HG03064 (cell line): Measurements from ENCODE around the gene FAM118B.
"Not testable (repeated sequence)": the region's sequence is repeated elsewhere in the genome, so short reads cannot be mapped to it uniquely, and the experiment has no call there.

Experiments used
- ATAC-seq: cut with Tn5 transposase; IDR thresholded peaks from one replicate; pipeline ENCODE4 v1.9.1; 2021; ENCODE audit warnings: low read depth; ENCODE audit not compliant: unreplicated experiment

Gene FAM118B

GRCh38 chr11:126216526-126217305, 5.1 kb downstream of the FAM118B start:
- no peak for ATAC-seq

DNA sequence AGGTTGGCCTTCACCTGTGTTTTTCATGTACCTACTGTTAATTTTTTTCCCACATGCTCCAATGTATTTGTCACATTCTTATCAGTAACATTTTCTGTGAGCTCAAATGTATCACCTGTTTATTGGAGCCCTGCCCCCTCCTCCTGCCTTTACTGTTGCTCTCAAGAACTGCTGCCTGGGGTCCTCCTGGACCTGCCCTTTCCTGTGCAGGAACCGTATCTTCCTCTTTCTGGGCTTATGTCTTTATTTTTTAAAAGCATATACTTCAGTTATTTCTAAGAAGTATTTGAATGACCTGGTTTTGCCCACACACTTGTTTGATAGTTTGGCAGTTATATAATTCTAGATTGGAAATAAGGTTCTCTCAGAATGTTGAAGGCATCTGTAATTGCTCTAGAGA, 5.9 kb downstream of the FAM118B start:
- no peak for ATAC-seq

DNA sequence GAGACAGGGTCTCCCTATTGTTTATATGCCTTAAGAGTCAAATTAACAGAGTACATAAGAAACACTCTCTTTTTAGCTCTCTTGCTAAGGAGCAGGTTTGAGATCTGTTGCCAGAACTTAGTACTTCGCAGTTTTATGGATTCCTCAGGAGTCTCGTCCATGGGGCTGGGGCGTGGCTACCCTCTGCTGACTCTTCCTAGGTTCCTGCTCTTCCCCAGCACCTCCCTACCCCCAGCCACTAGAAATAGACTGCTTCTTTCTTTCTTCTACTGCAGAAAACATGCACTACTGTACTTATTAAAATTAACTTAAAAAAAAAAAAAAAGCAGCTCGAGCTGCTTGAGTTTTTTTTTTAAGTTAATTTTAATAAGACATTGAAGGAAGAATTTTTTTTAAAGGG, 8.0 kb downstream of the FAM118B start:
- ATAC-seq, result no peak

DNA sequence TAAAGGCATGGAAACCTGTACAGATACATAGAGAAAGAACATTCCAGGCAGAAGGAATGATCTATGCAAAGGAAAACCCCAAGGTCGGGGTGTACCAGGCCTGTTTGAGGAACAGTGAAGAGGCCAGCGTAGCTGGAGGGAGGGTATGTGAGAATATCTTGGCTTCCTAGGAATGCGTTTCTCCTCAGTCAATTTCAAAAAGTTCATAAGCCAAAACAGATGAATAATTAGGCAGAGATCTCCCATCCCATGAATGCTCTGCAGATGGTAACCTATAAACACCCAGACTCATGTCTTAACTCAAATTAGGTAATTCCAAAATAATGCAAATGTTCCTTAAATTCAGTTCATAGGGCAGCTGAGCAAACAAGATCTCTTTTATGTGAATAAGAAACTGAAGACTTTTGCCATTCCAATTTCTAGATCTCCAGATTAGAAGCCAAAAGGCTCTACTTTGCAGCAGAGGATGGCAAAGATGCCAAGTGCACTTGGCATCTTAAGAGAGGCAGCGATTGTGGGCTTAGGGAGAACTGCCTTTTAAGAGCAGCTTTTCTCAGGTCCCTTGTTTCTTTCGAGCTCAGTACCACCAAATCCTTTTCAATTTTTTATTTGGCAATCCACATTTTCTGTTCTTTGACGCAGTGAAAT, 13.2 kb downstream of the FAM118B start:
- ATAC-seq, result no peak

GRCh38 chr11:126225295-126225665, 13.7 kb downstream of the FAM118B start:
- no peak for ATAC-seq

GRCh38 chr11:126226334-126227084, 14.9 kb downstream of the FAM118B start:
- ATAC-seq, result no peak

GRCh38 chr11:126229858-126230540, 18.4 kb downstream of the FAM118B start:
- ATAC-seq, result no peak

DNA sequence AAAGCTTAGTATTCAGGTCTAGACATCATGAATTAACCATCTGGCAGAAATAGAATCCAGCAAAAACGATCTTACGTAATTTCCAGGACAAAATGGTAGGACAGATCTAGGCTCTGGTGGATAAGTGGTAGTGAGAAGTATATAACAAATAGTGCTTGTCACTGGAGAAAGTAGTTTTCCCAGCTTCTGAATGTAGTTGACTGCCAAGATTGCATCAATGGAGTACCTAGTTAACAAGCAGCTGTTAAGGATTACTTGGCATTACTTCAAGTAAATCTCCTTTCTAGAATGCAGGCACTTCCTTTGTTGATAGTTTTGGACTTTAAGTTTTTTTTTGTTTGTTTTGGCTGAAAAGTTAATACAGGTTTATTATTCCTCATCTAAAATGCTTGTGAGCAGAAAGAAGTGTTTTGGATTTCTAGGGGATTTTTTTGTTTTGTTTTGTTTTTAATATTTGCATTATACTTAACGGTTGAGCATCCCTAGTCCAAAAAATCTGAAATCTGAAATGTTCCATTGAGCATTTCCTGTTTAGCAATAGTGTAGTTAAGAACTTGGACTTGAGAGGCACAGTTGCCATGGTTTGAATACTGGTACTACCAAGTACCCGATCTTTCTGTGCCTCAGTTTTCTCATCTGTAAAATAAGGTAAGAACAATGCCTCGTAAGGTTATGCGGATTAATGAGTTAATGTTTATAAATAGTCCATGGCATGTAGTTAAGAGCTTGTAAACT, 20.3 kb downstream of the FAM118B start:
- ATAC-seq, result no peak

- ATAC-seq, result no peak
Measured at GRCh38 chr11:126232683-126233082, 21.1 kb downstream of the FAM118B start.

GRCh38 chr11:126233391-126233790, 21.8 kb downstream of the FAM118B start:
- ATAC-seq, result no peak

GRCh38 chr11:126246636-126247035, 35.1 kb downstream of the FAM118B start:
- ATAC-seq, result no peak

DNA sequence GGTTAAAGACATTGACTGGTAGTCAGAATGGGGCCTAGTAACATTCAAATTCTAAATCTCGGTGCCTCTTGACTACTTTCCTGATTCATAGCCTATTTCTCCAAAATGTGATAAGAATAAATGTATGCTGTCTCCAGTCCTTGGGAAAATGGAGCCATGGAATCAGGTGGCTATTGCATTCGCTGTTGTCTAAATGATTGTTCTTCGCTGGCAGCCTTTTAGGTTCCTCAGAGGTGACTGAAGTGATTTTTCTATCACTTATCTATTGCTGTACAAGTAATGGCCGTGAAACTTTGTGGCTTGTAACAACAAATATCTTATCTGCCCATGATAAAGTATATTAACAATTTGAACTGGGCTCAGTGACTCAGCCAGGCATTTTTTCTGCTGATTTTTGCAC, 41.7 kb downstream of the FAM118B start:
- ATAC-seq, result no peak

DNA sequence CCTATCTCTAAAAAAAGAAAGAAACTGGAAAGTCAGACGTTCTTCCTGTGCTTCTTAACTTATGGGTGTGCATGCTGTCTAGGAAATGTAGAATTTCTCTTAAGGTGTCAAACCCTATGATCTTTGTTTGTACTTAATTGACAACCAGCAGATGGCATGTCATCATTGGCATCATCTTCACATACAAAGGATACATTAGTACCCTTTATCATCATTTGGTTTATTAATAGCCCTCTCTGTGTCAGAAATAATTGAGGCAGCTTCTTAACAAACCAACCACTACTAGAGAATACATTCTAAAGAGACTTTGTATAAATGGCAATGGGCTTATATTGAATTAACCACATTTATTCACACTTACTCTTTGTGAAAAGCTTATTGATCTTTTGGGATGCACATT, 43.2 kb downstream of the FAM118B start:
- no peak for ATAC-seq

- not testable (repeated sequence) for ATAC-seq
Measured at GRCh38 chr11:126255507-126255906, 43.9 kb downstream of the FAM118B start.

DNA sequence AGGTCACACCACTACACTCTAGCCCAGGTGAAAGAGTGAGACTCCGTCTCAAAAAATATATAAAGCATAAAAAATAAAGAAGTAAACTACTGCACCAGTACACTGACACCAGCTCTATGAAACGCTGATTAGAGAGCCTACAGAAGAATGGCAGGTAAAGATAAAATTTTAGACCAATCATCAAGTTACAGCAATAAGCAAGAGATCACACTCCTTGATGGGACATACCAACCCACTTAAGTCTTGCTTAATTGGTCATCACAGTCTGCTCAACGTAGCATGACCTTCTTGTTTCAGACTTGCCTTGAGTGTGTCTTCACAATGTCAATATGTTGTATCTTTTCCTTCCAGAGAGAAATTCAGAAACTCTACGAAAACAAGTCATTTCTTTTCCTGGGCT, 44.6 kb downstream of the FAM118B start:
- ATAC-seq, result no peak

GRCh38 chr11:126257144-126257543, 45.6 kb downstream of the FAM118B start:
- no peak for ATAC-seq

- no peak for ATAC-seq
Measured at GRCh38 chr11:126257764-126258163, 46.2 kb downstream of the FAM118B start.

DNA sequence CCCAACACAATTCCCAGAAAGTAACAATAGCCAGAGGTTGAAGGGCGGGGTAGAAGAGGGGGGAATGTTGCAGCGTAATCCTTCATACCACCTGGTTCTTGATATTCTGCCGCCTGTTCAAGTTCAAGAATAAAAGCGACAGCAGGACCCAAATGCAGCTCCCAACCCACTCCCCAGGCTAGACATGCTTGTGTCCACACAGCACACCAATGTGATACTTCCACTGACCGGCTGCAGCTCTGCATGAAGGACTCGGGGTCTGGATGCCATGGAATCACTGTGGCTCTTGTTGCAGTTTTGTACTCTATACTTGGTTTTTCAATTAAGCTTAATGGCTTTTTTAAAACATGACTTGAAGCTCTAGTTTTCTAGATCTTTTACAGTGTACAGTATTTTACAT, 50.6 kb downstream of the FAM118B start:
- no peak for ATAC-seq

- no peak for ATAC-seq
Measured at GRCh38 chr11:126263489-126263888, 51.9 kb downstream of the FAM118B start.

DNA sequence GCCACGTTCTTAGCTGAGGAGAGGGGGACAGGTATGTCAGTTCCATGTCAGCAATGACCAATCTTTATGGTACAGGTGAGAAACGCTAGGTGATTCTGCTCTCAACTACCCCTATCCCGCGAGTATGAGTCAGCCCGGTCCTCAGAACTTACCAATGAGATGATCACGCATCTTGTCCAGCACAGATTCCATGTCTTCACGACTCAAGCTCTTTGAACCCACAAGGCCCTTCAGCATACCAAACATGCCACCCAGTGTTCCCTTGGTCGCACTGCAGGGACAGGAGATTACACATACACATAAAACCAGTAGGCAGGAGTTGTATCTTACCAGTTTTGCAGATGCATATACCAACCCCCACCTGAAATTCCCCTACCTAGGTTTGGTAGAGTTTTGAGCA, 54.2 kb downstream of the FAM118B start:
- no peak for ATAC-seq
